MCF 10A (cell line): ENCODE results near the gene STK10. TPM values are rescaled to one million over a fixed set of nuclear protein-coding genes. Genes with fewer than 3 reads are reported as not detected.

Source experiments
- BruUV-seq: library from RNA; stranded (reverse); fragments of 400-500 nt; replicated peaks from 2 replicates; lab custom pipeline; 2021; lab: Mats Ljungman, UMichigan
- CTCF ChIA-PET: fragments of 300-600 bp; sonication (Branson Sonifier 250); formaldehyde crosslinking; extraction: SDS; loops from one replicate; lab custom pipeline; 2021; ENCODE audit warnings: antibody characterized with exemption, inconsistent platforms; lab: Yijun Ruan, JAX
- POLR2A ChIA-PET: fragments of 300-600, 350-650 bp; sonication (Branson Sonifier 250); formaldehyde crosslinking; extraction: SDS; loops from one replicate; lab custom pipeline; 2020; ENCODE audit warnings: antibody characterized with exemption, inconsistent platforms; lab: Yijun Ruan, JAX
- DNase-seq: peaks from one replicate; pipeline ENCODE4 v3.0.0-alpha.2; 2018; ENCODE audit not compliant: unreplicated experiment
- H3K27ac Mint-ChIP-seq: one replicate; pipeline ENCODE4 v1.8.0; 2022; ENCODE audit warnings: mild to moderate bottlenecking, low read depth, mixed read lengths; ENCODE audit not compliant: unreplicated experiment
- H3K27me3 Mint-ChIP-seq: one replicate; pipeline ENCODE4 v1.8.0; 2022; ENCODE audit warnings: mixed read lengths; ENCODE audit not compliant: insufficient read depth, unreplicated experiment
- H3K36me3 Mint-ChIP-seq: one replicate; pipeline ENCODE4 v1.8.0; 2022; ENCODE audit warnings: mild to moderate bottlenecking, moderate library complexity, mixed read lengths; ENCODE audit not compliant: insufficient read depth, unreplicated experiment
- H3K4me1 Mint-ChIP-seq: one replicate; pipeline ENCODE4 v1.8.0; 2022; ENCODE audit warnings: mixed read lengths; ENCODE audit not compliant: insufficient read depth, unreplicated experiment
- H3K4me3 Mint-ChIP-seq: one replicate; pipeline ENCODE4 v1.8.0; 2022; ENCODE audit warnings: mild to moderate bottlenecking, moderate library complexity, mixed read lengths; ENCODE audit not compliant: unreplicated experiment
- H3K9me3 Mint-ChIP-seq: one replicate; pipeline ENCODE4 v1.8.0; 2022; ENCODE audit warnings: mixed read lengths; ENCODE audit not compliant: unreplicated experiment
- intact Hi-C: fragments of 100-400 bp; cut with micrococcal nuclease; formaldehyde crosslinking; loops from 2 replicates; pipeline ENCODE4 v1.14.1; 2022
- total RNA-seq: library from RNA; stranded (reverse); gene quantifications from 2 replicates; pipeline ENCODE4 v1.2.3, GENCODE V29; 2022
- TF ChIP-seq, protein P1 (sequence below): fragments of 200-600 bp; IDR thresholded peaks from one replicate; pipeline ENCODE4 v1.8.0; 2022; ENCODE audit warnings: antibody characterized with exemption, mild to moderate bottlenecking; ENCODE audit not compliant: unreplicated experiment

Gene STK10
- total RNA-seq, 1 experiment from 2014 or later: 46.5 TPM

DNA sequence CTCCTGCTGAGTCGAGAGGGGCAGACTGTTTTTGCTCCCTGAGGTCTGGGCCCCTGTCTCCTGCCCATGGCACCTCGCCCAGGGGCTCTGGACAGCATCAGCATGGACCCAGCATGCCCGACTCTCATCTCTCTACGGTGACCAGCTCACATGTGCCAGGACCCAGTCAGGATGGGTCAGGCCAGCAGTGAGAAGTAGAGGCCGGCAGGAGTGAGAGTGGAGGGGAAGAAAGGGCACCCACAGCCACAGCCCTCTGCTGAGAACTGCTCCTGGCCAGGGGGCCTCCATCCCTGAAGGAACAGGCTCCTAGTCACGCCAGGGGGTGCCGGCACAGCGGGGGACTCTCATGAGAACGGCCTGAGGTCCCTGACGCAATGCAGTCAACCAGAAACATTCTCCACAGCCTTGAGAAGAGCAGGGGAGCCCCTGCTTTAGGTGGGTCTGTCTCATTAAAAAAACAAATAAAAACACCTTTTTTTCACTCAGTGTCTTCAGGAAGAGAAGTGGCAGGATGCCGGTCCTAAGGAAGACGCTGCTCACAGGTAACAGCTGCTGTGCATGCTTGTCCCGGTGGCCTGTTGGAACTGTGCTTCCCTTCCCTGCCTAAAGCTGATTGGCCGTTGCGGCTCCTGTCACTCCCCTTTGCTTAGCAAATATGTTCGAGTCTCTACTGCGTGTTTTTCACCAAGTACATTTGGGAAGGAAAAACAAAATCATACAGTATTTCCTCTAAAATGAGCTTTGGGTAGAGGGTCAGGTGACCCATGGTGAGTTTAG, 95.9 kb downstream of the STK10 start:
- no peaks in the 10 kb centered on the region for H3K36me3 Mint-ChIP-seq
- H3K4me1 Mint-ChIP-seq: no peaks in the 10 kb centered on the region
- no peaks in the 10 kb centered on the region for H3K27me3 Mint-ChIP-seq
- no TSS peak for BruUV-seq
- no peak for DNase-seq
- POLR2A ChIA-PET: no interaction called here
- no peak overlapping the region for H3K27ac Mint-ChIP-seq
- H3K4me3 Mint-ChIP-seq: no peak overlapping the region
- TF ChIP-seq, protein P1, sequence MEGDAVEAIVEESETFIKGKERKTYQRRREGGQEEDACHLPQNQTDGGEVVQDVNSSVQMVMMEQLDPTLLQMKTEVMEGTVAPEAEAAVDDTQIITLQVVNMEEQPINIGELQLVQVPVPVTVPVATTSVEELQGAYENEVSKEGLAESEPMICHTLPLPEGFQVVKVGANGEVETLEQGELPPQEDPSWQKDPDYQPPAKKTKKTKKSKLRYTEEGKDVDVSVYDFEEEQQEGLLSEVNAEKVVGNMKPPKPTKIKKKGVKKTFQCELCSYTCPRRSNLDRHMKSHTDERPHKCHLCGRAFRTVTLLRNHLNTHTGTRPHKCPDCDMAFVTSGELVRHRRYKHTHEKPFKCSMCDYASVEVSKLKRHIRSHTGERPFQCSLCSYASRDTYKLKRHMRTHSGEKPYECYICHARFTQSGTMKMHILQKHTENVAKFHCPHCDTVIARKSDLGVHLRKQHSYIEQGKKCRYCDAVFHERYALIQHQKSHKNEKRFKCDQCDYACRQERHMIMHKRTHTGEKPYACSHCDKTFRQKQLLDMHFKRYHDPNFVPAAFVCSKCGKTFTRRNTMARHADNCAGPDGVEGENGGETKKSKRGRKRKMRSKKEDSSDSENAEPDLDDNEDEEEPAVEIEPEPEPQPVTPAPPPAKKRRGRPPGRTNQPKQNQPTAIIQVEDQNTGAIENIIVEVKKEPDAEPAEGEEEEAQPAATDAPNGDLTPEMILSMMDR: no peak
- intact Hi-C loops: no loop called here
- H3K9me3 Mint-ChIP-seq: peaks cover 9% of the 10 kb centered on the region
- CTCF ChIA-PET: interaction anchor here (1.0 to 1.4 kb wide), 3 partner anchors 25 to 180 kb away, joined by 3 to 5 read pairs (median 4); no protein-coding TSS in a partner anchor

DNA sequence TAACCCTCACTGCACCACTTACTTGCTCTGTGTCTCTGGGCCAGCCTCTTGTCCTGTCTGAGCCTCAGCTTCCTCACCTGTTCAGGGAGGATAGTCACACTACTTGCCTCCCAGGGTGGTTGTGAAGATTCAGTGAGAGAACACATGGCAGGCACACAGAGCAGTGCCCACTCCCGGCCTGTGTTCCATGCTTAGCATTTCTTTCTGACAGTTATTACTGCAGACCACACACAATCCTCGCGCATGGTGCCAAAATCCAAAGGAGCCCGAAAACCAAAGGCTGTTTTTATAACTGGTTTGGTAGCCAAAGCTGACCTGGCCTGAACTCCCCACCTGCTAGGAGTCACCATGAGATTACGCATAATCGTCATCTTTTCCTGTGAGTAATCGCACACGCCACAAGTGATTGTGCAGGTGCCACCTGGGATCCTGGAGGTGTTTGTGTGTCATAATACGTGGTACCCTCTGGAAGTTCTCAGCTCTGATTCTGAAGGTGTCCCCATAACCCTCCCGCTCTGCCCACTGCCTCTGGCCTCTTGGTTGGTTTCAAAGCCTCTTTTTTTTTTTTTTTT, 97.0 kb downstream of the STK10 start:
- H3K4me1 Mint-ChIP-seq: no peaks in the 10 kb centered on the region
- no peak overlapping the region for H3K4me3 Mint-ChIP-seq
- H3K27ac Mint-ChIP-seq: no peak overlapping the region
- H3K27me3 Mint-ChIP-seq: no peaks in the 10 kb centered on the region
- ChIA-PET POLR2A (no interaction called here), CTCF (interaction anchor here (1.1 to 1.4 kb wide), 2 partner anchors 24 to 98 kb away, joined by 3 to 5 read pairs; no protein-coding TSS in a partner anchor)
- BruUV-seq: no TSS peak
- peaks cover 9% of the 10 kb centered on the region for H3K9me3 Mint-ChIP-seq
- TF ChIP-seq, protein P1: no peak
- H3K36me3 Mint-ChIP-seq: no peaks in the 10 kb centered on the region
- intact Hi-C loops: no loop called here
- DNase-seq: peak; percentile 55

DNA sequence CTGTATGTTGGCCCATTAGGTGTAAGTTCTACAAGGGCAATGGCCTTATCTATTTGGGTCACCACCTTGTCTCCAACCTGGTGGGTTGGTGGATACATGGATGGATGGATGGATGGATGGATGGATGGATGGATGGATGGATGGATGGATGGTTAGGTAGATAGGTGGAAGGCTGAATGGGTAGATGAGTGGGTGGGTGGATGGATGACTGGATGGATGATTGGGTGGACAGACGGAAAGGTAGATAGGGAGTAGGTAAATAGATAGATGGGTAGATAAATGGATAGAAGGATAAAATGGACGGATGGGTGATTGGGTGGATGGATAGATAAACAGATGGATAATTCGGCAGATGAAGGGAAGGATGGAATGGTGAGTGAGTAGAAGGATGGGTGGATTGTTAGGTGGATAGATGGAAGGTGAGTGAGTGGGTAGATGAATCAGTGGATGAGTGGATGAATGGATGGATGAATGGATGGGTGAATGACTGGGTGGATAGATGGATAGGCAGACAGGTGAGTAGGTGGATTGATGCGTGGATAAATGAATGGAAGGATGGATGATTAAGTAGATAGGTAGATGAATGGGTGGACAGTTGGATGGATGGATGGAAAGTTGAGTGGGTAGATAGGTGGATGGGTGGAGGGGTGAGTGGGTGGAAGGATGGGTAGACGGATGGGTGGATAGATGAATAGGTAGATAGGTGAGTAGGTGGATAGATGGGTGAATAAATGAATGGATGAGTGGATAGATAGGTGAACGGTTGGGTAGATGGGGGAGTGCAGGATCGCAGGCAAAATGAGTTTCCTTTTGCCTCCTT, 98.5 kb downstream of the STK10 start:
- intact Hi-C loops: no loop called here
- Mint-ChIP-seq H3K9me3 (peaks cover 9% of the 10 kb centered on the region), H3K27ac (no peak overlapping the region), H3K4me3 (no peak overlapping the region), H3K27me3 (no peaks in the 10 kb centered on the region), H3K36me3 (no peaks in the 10 kb centered on the region), H3K4me1 (no peaks in the 10 kb centered on the region)
- no TSS peak for BruUV-seq
- POLR2A ChIA-PET: no interaction called here
- DNase-seq: no peak
- TF ChIP-seq, protein P1: no peak
- CTCF ChIA-PET: interaction anchor here (1.1 kb wide), 2 partner anchors 99 to 671 kb away, joined by 3 to 4 read pairs; no protein-coding TSS in a partner anchor
